Astrocyte (in vitro differentiated cells and primary cell): ENCODE measurements around the gene DLG1. TPM values are rescaled to one million over a fixed set of nuclear protein-coding genes. Genes with fewer than 3 reads are reported as not detected.

Experiments
- DNase-seq: peaks from one replicate; pipeline ENCODE4 v3.0.0-alpha.2; 2010; ENCODE audit warnings: low read depth
- FAIRE-seq: peaks from 2 replicates; lab custom pipeline; 2011; peaks lifted over from hg19 to GRCh38; lab: Jason Lieb, UNC
- H2AFZ ChIP-seq: 2 replicates; pipeline ENCODE4 v1.6.0; 2012; ENCODE audit warnings: low read depth, low read length, inconsistent platforms
- H3K27ac ChIP-seq: 2 replicates; pipeline ENCODE4 v1.5.1; 2011; ENCODE audit warnings: low read depth, low read length, inconsistent platforms
- H3K27me3 ChIP-seq: 2 replicates; pipeline ENCODE4 v1.6.0; 2011; ENCODE audit warnings: low read length, inconsistent platforms; ENCODE audit not compliant: insufficient read depth
- H3K36me3 ChIP-seq: 2 replicates; pipeline ENCODE4 v1.5.1; 2011; ENCODE audit warnings: low read length, inconsistent platforms; ENCODE audit not compliant: insufficient read depth
- H3K4me1 ChIP-seq: 2 replicates; pipeline ENCODE4 v1.5.1; 2011; ENCODE audit warnings: low read length, inconsistent platforms; ENCODE audit not compliant: insufficient read depth
- H3K4me2 ChIP-seq: 2 replicates; pipeline ENCODE4 v1.6.0; 2012; ENCODE audit warnings: low read length, inconsistent platforms
- H3K4me3 ChIP-seq: 2 replicates; pipeline ENCODE4 v1.5.1; 2011; ENCODE audit warnings: low read depth, mild to moderate bottlenecking, low read length, inconsistent platforms; ENCODE audit not compliant: insufficient read depth
- H3K79me2 ChIP-seq: 2 replicates; pipeline ENCODE4 v1.6.0; 2012; ENCODE audit warnings: mild to moderate bottlenecking, low read length, inconsistent platforms; ENCODE audit not compliant: insufficient read depth
- H3K9ac ChIP-seq: 2 replicates; pipeline ENCODE4 v1.6.0; 2012; ENCODE audit warnings: mild to moderate bottlenecking, low read length, inconsistent platforms
- H3K9me3 ChIP-seq: 2 replicates; pipeline ENCODE4 v1.5.1; 2012; ENCODE audit warnings: low read depth, mild to moderate bottlenecking, low read length, inconsistent platforms; ENCODE audit not compliant: insufficient read depth
- H4K20me1 ChIP-seq: 2 replicates; pipeline ENCODE4 v1.6.0; 2012; ENCODE audit warnings: low read length, inconsistent platforms; ENCODE audit not compliant: insufficient read depth
- H3K27ac Mint-ChIP-seq: one replicate; pipeline ENCODE4 v1.8.0; 2021; ENCODE audit warnings: mild to moderate bottlenecking, mixed read lengths; ENCODE audit not compliant: unreplicated experiment
- H3K27me3 Mint-ChIP-seq: one replicate; pipeline ENCODE4 v1.8.0; 2021; ENCODE audit warnings: low read depth, mixed read lengths; ENCODE audit not compliant: unreplicated experiment
- H3K36me3 Mint-ChIP-seq: one replicate; pipeline ENCODE4 v1.8.0; 2021; ENCODE audit warnings: low read depth, mixed read lengths; ENCODE audit not compliant: unreplicated experiment
- H3K4me1 Mint-ChIP-seq: one replicate; pipeline ENCODE4 v1.8.0; 2021; ENCODE audit warnings: low read depth, mixed read lengths; ENCODE audit not compliant: unreplicated experiment
- H3K4me3 Mint-ChIP-seq: one replicate; pipeline ENCODE4 v1.8.0; 2021; ENCODE audit warnings: mild to moderate bottlenecking, moderate library complexity, mixed read lengths; ENCODE audit not compliant: unreplicated experiment
- H3K9me3 Mint-ChIP-seq: one replicate; pipeline ENCODE4 v1.8.0; 2021; ENCODE audit warnings: mild to moderate bottlenecking, mixed read lengths; ENCODE audit not compliant: unreplicated experiment
- CTCF ChIP-seq: IDR thresholded peaks from 2 replicates; pipeline ENCODE4 v1.5.1; 2011; ENCODE audit warnings: low read depth, mild to moderate bottlenecking, inconsistent platforms, low read length, moderate library complexity; ENCODE audit not compliant: insufficient read depth
- EZH2 ChIP-seq: IDR thresholded peaks from 2 replicates; pipeline ENCODE4 v1.6.1; 2012; ENCODE audit warnings: mild to moderate bottlenecking, low read length, inconsistent platforms; ENCODE audit not compliant: insufficient read depth
- total RNA-seq: library from RNA; stranded (reverse); gene quantifications from 2 replicates; pipeline ENCODE4 v1.2.1, GENCODE V29; 2021

The DLG1 gene
- total RNA-seq, 1 donor from 2014 or later, result 210 TPM

GRCh38 chr3:197331131-197331530, 32.7 kb upstream of the DLG1 start:
- DNase-seq (no peak), FAIRE-seq (no peak)
- Histone ChIP-seq H4K20me1 (no peaks in the 10 kb centered on the region), H3K27ac (no peak overlapping the region), H2AFZ (no peak overlapping the region), H3K27me3 (no peaks in the 10 kb centered on the region), H3K9ac (no peak overlapping the region), H3K4me1 (no peaks in the 10 kb centered on the region), H3K79me2 (no peaks in the 10 kb centered on the region), H3K4me3 (no peak overlapping the region), H3K9me3 (no peaks in the 10 kb centered on the region), H3K36me3 (no peaks in the 10 kb centered on the region), H3K4me2 (no peak overlapping the region)
- TF ChIP-seq EZH2 (no peak), CTCF (no peak)
- H3K4me3 Mint-ChIP-seq, result no peak overlapping the region
- H3K36me3 Mint-ChIP-seq, result no peaks in the 10 kb centered on the region
- peaks cover 7% of the 10 kb centered on the region for H3K27me3 Mint-ChIP-seq
- H3K9me3 Mint-ChIP-seq, result no peaks in the 10 kb centered on the region
- H3K27ac Mint-ChIP-seq, result no peak overlapping the region
- H3K4me1 Mint-ChIP-seq, result peaks cover 9% of the 10 kb centered on the region

DNA sequence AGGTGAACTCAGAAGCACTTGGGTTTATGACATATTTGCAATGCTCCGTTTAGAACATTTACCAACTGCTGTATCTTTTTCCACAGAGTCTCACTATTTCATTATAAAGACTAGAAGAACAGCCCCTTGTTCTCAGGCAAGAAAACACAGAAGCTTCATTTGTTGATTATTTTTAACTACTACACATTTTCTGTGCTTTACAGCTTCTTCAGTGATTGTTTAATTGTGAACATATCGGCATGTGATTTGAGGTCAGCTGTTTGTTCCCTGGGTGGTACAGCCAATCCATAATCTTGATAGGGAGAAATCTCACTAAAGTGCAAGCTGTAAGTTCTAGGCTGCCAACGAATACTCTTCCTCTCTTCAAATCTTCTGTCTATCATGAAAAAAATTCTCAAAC, 31.0 kb upstream of the DLG1 start:
- no peak overlapping the region for H3K4me3 ChIP-seq
- no peak overlapping the region for H3K4me3 Mint-ChIP-seq
- no peaks in the 10 kb centered on the region for H3K9me3 ChIP-seq
- no peak overlapping the region for H3K27ac Mint-ChIP-seq
- TF ChIP-seq CTCF (no peak), EZH2 (no peak)
- H3K4me1 ChIP-seq, result no peaks in the 10 kb centered on the region
- no peak overlapping the region for H2AFZ ChIP-seq
- no peaks in the 10 kb centered on the region for H3K36me3 ChIP-seq
- H3K36me3 Mint-ChIP-seq, result no peaks in the 10 kb centered on the region
- no peak overlapping the region for H3K27ac ChIP-seq
- H4K20me1 ChIP-seq, result no peaks in the 10 kb centered on the region
- no peak overlapping the region for H3K9ac ChIP-seq
- peaks cover 3% of the 10 kb centered on the region for H3K4me1 Mint-ChIP-seq
- H3K4me2 ChIP-seq, result no peak overlapping the region
- DNase-seq (no peak), FAIRE-seq (no peak)
- no peaks in the 10 kb centered on the region for H3K27me3 ChIP-seq
- H3K27me3 Mint-ChIP-seq, result peaks cover 4% of the 10 kb centered on the region
- H3K79me2 ChIP-seq, result no peaks in the 10 kb centered on the region
- H3K9me3 Mint-ChIP-seq, result no peaks in the 10 kb centered on the region

GRCh38 chr3:197328198-197328597, 29.8 kb upstream of the DLG1 start:
- H3K27me3 Mint-ChIP-seq, result peaks cover 1% of the 10 kb centered on the region
- no peak overlapping the region for H3K9ac ChIP-seq
- no peaks in the 10 kb centered on the region for H3K4me1 ChIP-seq
- H3K27me3 ChIP-seq, result no peaks in the 10 kb centered on the region
- no peaks in the 10 kb centered on the region for H3K9me3 Mint-ChIP-seq
- peaks cover 3% of the 10 kb centered on the region for H3K4me1 Mint-ChIP-seq
- H3K36me3 ChIP-seq, result no peaks in the 10 kb centered on the region
- H3K27ac ChIP-seq, result no peak overlapping the region
- no peak overlapping the region for H3K4me3 Mint-ChIP-seq
- TF ChIP-seq CTCF (no peak), EZH2 (no peak)
- no peak for FAIRE-seq
- DNase-seq, result no peak
- H3K4me3 ChIP-seq, result no peak overlapping the region
- H2AFZ ChIP-seq, result no peak overlapping the region
- H3K79me2 ChIP-seq, result no peaks in the 10 kb centered on the region
- H3K27ac Mint-ChIP-seq, result no peak overlapping the region
- H3K4me2 ChIP-seq, result no peak overlapping the region
- no peaks in the 10 kb centered on the region for H4K20me1 ChIP-seq
- H3K36me3 Mint-ChIP-seq, result no peaks in the 10 kb centered on the region
- no peaks in the 10 kb centered on the region for H3K9me3 ChIP-seq
